Testis (tissue), 2 donors: Measurements from ENCODE around the gene MNT.

Experiments
- POLR2A ChIP-seq: fragments of 450-650 bp; IDR thresholded peaks from one replicate; pipeline ENCODE4 v1.6.1; 2017; ENCODE audit warnings: antibody characterized with exemption, mild to moderate bottlenecking, moderate library complexity
- TF ChIP-seq, protein P1 (sequence below), 3 experiments: fragments of 450-650 bp in 2 of 3; fragments of 200-600 bp in 1 of 3; sonication (generic) in 1 of 3; IDR thresholded peaks; one replicate each; pipeline ENCODE4 v1.5.1; 2016 to 2019; ENCODE audit warnings: antibody characterized with exemption in 3 of 3, mild to moderate bottlenecking in 2 of 3, moderate library complexity in 1 of 3

DNA sequence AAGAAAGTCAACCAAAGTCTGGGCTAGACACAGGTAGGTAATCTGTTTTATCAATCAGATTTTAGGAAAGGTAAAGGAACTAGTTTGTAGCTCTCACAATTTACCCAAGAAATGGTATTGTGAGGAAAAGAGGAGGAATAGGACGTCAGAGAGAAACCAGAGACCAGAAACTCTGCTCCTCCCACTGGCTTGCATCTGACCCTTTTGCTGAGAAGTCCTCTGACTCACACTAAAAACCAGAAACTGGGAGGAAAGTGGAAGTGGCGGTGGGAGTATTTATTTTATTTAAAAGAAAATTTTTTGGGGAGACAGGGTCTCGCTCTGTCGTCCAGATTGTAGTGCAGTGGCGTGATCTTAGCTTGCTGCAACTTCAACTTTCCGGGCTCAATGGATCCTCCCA lies 38.0 kb upstream of the MNT start:
- TF ChIP-seq, protein P1, sequence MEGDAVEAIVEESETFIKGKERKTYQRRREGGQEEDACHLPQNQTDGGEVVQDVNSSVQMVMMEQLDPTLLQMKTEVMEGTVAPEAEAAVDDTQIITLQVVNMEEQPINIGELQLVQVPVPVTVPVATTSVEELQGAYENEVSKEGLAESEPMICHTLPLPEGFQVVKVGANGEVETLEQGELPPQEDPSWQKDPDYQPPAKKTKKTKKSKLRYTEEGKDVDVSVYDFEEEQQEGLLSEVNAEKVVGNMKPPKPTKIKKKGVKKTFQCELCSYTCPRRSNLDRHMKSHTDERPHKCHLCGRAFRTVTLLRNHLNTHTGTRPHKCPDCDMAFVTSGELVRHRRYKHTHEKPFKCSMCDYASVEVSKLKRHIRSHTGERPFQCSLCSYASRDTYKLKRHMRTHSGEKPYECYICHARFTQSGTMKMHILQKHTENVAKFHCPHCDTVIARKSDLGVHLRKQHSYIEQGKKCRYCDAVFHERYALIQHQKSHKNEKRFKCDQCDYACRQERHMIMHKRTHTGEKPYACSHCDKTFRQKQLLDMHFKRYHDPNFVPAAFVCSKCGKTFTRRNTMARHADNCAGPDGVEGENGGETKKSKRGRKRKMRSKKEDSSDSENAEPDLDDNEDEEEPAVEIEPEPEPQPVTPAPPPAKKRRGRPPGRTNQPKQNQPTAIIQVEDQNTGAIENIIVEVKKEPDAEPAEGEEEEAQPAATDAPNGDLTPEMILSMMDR (IDR thresholded peaks at IDR 0.05): no peak
- no peak for TF ChIP-seq POLR2A
